ENCODE results near the gene LAMB1.

DNA sequence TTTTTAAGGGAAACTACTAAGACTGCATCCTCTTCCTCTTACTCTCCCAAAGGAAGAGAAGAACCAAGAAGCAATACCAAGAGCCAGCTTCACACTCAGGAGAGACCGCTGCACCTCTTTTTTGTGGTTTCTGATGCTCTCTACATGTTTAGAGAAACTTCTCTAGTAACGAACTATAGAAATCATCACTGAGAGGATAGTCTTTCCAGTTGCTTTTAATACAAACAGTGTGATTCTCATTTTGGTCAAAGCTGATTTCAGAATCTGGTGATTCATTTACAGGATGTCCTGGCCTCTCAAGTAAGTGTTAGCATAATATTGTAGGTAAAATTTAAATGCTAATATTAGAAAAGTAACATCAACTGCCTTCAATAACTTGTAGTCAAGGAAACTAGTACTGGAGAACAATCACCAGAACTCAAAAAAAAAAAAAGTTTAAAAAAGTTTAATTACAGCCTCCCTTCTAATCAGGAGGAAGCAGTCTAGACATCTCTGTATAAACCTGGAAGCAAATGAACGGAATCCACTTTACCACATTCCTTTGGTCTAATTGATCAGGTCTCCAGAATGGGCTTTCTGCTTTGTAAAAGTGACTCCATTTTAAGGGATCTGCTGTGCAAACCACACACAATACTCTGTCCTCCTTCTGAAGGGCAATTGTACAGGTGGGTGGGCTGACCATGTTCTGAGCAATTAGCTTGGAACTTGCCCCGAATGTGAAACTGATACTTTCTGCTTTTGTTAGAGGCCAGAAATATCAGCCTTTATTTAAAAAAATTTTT is 3.0 kb downstream of the LAMB1 start:
- TF ChIP-seq, protein P1, sequence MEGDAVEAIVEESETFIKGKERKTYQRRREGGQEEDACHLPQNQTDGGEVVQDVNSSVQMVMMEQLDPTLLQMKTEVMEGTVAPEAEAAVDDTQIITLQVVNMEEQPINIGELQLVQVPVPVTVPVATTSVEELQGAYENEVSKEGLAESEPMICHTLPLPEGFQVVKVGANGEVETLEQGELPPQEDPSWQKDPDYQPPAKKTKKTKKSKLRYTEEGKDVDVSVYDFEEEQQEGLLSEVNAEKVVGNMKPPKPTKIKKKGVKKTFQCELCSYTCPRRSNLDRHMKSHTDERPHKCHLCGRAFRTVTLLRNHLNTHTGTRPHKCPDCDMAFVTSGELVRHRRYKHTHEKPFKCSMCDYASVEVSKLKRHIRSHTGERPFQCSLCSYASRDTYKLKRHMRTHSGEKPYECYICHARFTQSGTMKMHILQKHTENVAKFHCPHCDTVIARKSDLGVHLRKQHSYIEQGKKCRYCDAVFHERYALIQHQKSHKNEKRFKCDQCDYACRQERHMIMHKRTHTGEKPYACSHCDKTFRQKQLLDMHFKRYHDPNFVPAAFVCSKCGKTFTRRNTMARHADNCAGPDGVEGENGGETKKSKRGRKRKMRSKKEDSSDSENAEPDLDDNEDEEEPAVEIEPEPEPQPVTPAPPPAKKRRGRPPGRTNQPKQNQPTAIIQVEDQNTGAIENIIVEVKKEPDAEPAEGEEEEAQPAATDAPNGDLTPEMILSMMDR (IDR thresholded peaks at IDR 0.05) = no peak
- no peak for TF ChIP-seq POLR2A (IDR thresholded peaks at IDR 0.05)

Measured in esophagus squamous epithelium (tissue), 4 donors.